Measurements from ENCODE around the gene OR8B3.

Gene OR8B3, protein sequence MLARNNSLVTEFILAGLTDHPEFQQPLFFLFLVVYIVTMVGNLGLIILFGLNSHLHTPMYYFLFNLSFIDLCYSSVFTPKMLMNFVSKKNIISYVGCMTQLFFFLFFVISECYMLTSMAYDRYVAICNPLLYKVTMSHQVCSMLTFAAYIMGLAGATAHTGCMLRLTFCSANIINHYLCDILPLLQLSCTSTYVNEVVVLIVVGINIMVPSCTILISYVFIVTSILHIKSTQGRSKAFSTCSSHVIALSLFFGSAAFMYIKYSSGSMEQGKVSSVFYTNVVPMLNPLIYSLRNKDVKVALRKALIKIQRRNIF

DNA sequence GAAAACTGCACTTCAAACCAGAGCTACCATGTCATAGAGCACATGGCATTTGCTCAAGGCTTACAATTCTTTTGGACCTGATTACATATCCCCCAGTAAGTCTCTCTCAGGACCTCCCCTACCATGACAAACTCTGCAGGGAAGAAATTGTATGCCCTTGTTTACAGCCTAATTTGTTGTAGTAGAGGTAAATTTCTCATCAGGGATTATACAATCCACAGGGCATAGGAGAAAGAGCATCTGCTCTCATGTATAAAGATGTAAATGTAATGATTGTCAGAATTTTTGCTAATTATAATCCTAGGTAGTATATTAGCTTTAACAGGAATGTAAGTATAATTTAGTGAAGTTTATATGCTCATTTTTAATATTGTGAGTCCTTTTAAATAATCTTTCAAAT lies at the start of gene OR8B3:
Gene OR8B3, minus strand, starts transcription at position 101 of the 400 bp plus-strand sequence. CDS start 1,673 bp downstream, outside the sequence.
- H3K27ac Mint-ChIP-seq, result no peak within 1 kb of the TSS
- H3K27me3 Mint-ChIP-seq, result no peaks in the 10 kb centered on the region
- ATAC-seq (replicated peaks) (no peak), DNase-seq (no peak)
- H3K4me1 Mint-ChIP-seq, result no peaks in the 10 kb centered on the region
- no peak within 1 kb of the TSS for H3K4me3 Mint-ChIP-seq
- no peaks in the 10 kb centered on the region for H3K9me3 Mint-ChIP-seq
- H3K36me3 Mint-ChIP-seq, result peaks cover 0 to 3% of the 10 kb centered on the region in 2 donors

DNA sequence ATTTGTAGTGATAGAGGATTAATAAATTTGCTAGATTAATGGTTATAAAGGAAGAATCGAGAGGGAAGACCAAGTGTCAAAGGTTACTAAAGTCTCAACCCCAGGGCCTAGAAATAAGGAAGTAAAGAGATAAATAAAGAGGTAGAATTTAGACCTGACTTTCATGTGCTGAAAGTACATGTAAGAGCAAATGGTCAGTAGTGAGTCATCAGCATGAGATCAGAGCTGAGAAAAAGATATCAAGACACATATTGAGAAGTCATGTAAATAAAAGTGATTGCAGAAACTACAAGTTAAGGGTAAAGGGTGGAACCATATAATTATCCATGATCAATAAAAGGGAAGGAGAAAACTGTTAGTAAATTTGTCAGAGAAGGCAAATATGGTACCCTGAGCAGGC lies 48.1 kb upstream of the OR8B3 start:
- Mint-ChIP-seq H3K9me3 (peaks cover 5 to 8% of the 10 kb centered on the region in 2 donors), H3K4me3 (no peak overlapping the region), H3K27me3 (peaks cover 5 to 19% of the 10 kb centered on the region in 2 donors), H3K4me1 (no peaks in the 10 kb centered on the region), H3K36me3 (no peaks in the 10 kb centered on the region), H3K27ac (no peak overlapping the region)
- no peak for DNase-seq
- no peak for ATAC-seq (replicated peaks)

DNA sequence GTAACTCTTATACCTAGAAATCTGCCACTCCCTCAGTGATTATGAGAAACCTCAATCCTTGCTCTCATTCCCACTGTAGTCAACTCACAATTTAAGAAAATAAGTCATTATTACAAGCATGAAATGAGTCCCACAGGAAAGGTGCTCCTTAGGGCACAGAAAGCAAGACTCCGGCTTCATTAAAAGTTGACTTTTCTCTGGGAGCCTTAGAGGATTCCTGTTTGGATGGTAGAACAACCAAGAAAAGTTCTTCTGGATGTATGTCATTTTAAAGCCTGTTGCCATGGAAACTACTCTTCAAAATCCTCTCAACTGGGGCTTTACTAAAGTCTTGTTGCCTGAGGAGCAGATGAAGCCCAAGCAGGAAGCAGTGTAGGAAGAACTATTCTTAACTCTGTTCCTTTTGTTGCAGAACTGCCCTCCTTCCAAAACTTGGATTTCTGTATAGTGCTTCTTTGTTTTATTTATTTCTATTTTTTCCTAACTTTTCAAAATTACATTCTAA lies 46.9 kb upstream of the OR8B3 start, which contains the start of gene OR8B8:
Gene OR8B8, minus strand, starts transcription at position 51 of the 505 bp plus-strand sequence. CDS start 4,611 bp downstream, outside the sequence.
- no peak for DNase-seq
- Mint-ChIP-seq H3K27ac (no peak within 1 kb of the TSS), H3K27me3 (peaks cover 8 to 19% of the 10 kb centered on the region in 2 donors), H3K9me3 (peaks cover 0 to 1% of the 10 kb centered on the region in 2 donors), H3K4me1 (no peaks in the 10 kb centered on the region), H3K4me3 (no peak within 1 kb of the TSS), H3K36me3 (no peaks in the 10 kb centered on the region)
- ATAC-seq (replicated peaks), result no peak

DNA sequence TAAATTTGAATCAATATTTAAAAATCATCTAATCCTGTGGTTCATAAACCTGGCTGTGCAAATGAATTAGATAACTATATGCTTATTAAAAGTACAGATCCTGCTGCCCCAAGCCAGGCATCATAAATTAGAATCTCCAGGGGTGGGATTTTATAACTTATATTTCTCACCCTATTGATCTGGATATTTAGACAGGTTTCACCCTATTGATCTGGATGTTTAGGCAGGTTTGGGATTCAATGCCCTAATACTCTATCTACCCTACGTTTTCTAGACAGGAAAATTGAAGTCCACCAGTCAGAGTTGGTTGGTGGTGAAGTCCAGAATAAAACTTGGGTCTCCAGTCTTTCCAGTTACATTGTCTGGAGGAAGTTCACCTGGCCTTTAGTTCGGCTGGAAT lies 44.0 kb upstream of the OR8B3 start:
- no peaks in the 10 kb centered on the region for H3K36me3 Mint-ChIP-seq
- H3K4me1 Mint-ChIP-seq, result no peaks in the 10 kb centered on the region
- no peak for ATAC-seq (replicated peaks)
- no peak for DNase-seq
- H3K9me3 Mint-ChIP-seq, result no peaks in the 10 kb centered on the region
- H3K27ac Mint-ChIP-seq, result no peak overlapping the region
- no peak overlapping the region for H3K4me3 Mint-ChIP-seq
- peaks cover 11 to 17% of the 10 kb centered on the region in 2 donors for H3K27me3 Mint-ChIP-seq

DNA sequence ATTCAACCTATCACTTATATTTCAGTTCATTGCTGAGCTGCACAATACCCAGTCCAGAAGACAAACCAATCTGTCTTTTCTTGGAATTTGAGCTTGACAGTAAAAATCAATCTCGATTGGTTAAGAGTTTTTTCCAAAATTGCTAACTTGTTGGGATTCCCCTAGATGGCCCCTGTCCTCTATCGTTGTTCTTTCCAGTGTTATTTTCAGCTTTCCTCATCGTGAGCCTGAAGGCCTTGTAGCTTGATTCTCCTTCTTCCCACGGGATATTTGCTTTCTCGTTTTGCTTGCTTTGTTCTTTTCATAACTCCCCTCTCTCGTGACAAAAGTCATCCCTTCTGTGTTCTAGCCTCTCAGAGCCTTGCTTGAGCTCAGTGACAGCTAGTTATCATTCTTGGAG lies 43.6 kb upstream of the OR8B3 start:
- Mint-ChIP-seq H3K27me3 (peaks cover 11 to 17% of the 10 kb centered on the region in 2 donors), H3K4me3 (no peak overlapping the region), H3K36me3 (no peaks in the 10 kb centered on the region), H3K4me1 (no peaks in the 10 kb centered on the region), H3K9me3 (peaks cover 0 to 2% of the 10 kb centered on the region in 2 donors), H3K27ac (no peak overlapping the region)
- ATAC-seq (replicated peaks), result no peak
- no peak for DNase-seq

DNA sequence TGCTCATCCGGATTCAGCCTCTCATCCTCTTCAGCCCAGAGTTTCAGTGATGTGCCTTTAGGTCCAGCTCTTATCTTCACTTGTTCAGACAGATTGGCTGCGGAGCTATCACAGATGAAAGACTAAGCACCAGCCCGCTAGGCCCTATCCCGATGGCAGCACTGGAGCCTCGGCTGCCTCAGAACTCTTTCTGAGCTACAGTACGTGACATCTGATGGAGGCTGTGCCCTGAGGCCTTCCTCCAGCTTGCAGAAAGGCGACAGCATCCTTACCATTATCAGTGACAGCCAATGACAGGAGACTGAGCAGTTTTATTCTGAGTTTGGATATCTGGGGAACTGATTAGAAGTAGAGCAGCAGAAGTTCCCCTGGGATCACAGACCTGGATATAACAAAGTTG lies 42.7 kb upstream of the OR8B3 start:
- Mint-ChIP-seq H3K27ac (no peak overlapping the region), H3K27me3 (peaks cover 11 to 17% of the 10 kb centered on the region in 2 donors), H3K4me3 (no peak overlapping the region), H3K9me3 (peaks cover 0 to 2% of the 10 kb centered on the region in 2 donors), H3K36me3 (no peaks in the 10 kb centered on the region), H3K4me1 (no peaks in the 10 kb centered on the region)
- no peak for DNase-seq
- no peak for ATAC-seq (replicated peaks)

DNA sequence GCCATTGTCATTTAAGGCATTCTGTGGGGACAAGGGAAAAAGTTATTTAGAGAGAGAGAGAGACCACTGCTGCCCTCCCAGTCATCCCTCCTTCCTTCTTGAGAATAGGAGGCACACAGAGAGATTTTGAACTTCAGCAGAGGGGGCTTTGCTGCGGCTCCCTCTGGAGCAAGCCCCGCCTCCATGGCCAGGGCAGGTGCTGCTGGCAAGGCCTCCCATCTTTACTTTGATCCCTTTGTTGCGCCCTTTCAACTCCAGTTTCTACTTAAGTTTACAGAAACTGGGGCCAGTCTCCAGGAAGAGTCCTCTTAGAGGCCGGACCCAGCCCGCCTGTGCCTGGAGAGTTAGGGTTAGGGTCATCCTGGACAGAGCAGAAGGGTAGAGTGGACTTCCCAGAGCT lies 42.3 kb upstream of the OR8B3 start:
- Mint-ChIP-seq H3K36me3 (no peaks in the 10 kb centered on the region), H3K27ac (no peak overlapping the region), H3K4me1 (no peaks in the 10 kb centered on the region), H3K9me3 (peaks cover 0 to 2% of the 10 kb centered on the region in 2 donors), H3K27me3 (peaks cover 13 to 17% of the 10 kb centered on the region in 2 donors), H3K4me3 (no peak overlapping the region)
- no peak for DNase-seq
- ATAC-seq (replicated peaks), result no peak

DNA sequence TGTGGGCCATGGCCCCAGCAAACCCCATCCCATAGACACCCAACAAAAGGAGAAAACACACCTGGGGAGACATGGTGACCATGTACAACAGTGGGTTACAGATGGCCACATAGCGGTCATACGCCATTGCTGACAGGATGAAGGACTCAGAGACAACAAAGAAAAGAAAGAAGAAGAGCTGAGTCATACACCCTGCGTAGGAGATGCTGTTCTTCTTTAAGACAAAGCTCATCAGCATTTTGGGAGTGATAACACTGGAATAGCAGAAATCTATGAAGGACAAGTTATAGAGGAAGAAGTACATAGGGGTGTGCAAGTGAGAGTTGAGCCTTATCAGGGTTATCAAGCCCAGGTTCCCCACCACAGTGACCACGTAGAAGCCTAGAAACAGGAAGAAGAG lies 41.8 kb upstream of the OR8B3 start:
- H3K36me3 Mint-ChIP-seq, result no peaks in the 10 kb centered on the region
- no peaks in the 10 kb centered on the region for H3K4me1 Mint-ChIP-seq
- DNase-seq (no peak), ATAC-seq (replicated peaks) (no peak)
- peaks cover 17 to 18% of the 10 kb centered on the region in 2 donors for H3K27me3 Mint-ChIP-seq
- H3K9me3 Mint-ChIP-seq, result peaks cover 0 to 2% of the 10 kb centered on the region in 2 donors
- no peak overlapping the region for H3K27ac Mint-ChIP-seq
- no peak overlapping the region for H3K4me3 Mint-ChIP-seq

DNA sequence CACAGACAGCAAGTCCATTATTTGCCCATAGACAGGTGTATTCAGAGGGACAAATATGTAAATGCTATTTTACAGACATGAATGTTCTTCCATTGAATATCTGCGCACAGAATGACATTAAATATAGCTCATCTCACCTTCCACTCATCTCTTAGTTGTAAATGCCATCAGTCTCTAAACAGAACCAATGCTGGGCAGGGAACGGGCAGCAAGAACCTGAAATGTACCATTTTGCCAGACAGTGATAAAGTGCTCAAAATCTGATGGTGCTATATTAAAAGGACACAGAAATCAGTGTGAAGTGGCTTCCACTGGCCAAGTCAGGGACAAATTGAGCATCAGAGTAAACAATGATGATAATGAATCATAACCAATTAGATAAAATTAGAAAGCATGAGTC lies 35.9 kb upstream of the OR8B3 start:
- ATAC-seq (replicated peaks), result no peak
- Mint-ChIP-seq H3K4me3 (no peak overlapping the region), H3K9me3 (peaks cover 1 to 2% of the 10 kb centered on the region in 2 donors), H3K27ac (no peak overlapping the region), H3K27me3 (peaks cover 14 to 18% of the 10 kb centered on the region in 2 donors), H3K4me1 (no peaks in the 10 kb centered on the region), H3K36me3 (no peaks in the 10 kb centered on the region)
- no peak for DNase-seq

DNA sequence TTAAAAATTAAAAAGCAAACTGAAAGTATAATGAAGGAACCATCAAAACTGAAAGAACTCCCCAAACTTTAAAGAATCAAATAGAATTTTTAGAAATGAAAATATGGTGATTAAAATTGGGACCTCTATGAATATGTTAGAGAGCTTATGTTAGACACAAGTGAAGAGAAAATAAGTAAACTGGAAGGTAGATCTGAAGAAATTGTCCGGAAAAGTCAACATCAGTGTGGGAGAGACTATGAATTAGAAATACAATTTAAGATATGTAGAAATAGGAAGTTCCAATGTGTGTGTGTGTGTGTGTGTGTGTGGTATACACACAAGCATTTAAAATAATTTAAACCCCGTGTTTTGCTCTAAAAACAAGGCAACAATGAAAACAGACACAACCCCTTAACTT lies 30.8 kb upstream of the OR8B3 start:
- Mint-ChIP-seq H3K9me3 (peaks cover 4 to 8% of the 10 kb centered on the region in 2 donors), H3K27ac (no peak overlapping the region), H3K4me1 (no peaks in the 10 kb centered on the region), H3K36me3 (no peaks in the 10 kb centered on the region), H3K4me3 (no peak overlapping the region), H3K27me3 (peaks cover 7 to 10% of the 10 kb centered on the region in 2 donors)
- DNase-seq, result no peak
- no peak for ATAC-seq (replicated peaks)

DNA sequence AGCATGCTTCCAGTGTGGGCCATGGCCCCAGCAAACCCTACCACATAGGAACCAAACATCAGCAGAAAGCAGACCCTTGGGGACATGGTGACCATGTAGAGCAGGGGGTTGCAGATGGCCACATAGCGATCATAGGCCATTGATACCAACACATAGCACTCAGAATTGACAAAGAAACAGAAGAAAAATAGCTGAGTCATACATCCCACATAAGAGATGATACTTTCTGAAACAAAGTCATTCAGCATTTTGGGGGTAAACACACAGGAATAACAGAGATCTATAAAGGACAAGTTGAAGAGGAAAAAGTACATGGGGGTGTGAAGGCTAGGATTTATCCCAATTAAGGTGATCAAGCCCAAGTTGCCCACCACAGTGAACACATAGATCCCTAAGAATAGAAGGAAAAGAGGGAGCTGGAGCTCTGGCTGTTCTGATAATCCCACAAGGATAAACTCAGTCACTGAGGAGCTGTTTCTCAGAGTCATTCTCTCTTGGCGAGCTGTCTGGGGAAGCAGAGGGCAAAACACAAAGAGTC lies 25.6 kb upstream of the OR8B3 start, which contains the start of gene OR8B4:
Gene OR8B4, minus strand, starts transcription at position 488 of the 538 bp plus-strand sequence. Its CDS starts 0 bp downstream, at position 488.
- ATAC-seq (replicated peaks) (no peak), DNase-seq (no peak)
- Mint-ChIP-seq H3K9me3 (peaks cover 4% of the 10 kb centered on the region in 2 donors), H3K4me1 (no peaks in the 10 kb centered on the region), H3K4me3 (no peak within 1 kb of the TSS), H3K36me3 (no peaks in the 10 kb centered on the region), H3K27ac (peak within 1 kb of the TSS; percentile 52), H3K27me3 (peaks cover 19 to 45% of the 10 kb centered on the region in 2 donors)

DNA sequence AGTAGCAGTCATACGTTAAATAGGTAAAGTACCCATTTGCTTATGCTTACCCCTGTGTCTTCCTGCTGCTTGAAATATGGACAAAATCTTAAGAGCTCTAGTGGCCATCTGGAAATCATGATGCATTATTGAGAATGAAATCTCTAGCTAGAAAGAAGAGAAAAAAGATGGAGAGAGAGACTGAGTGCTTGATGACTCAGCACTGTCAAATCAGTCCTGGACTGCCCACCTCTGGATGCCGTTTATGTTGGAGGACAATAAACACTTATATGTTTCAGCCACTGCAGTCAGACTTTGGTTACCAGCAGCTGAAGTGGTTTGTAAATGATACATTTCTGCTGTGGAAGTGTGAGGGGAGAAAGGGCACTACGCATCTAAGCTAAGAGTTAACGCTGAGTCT lies 22.2 kb upstream of the OR8B3 start:
- Mint-ChIP-seq H3K36me3 (no peaks in the 10 kb centered on the region), H3K27ac (no peak overlapping the region), H3K9me3 (no peaks in the 10 kb centered on the region), H3K27me3 (peaks cover 26 to 57% of the 10 kb centered on the region in 2 donors), H3K4me1 (no peaks in the 10 kb centered on the region), H3K4me3 (no peak overlapping the region)
- DNase-seq (no peak), ATAC-seq (replicated peaks) (no peak)

DNA sequence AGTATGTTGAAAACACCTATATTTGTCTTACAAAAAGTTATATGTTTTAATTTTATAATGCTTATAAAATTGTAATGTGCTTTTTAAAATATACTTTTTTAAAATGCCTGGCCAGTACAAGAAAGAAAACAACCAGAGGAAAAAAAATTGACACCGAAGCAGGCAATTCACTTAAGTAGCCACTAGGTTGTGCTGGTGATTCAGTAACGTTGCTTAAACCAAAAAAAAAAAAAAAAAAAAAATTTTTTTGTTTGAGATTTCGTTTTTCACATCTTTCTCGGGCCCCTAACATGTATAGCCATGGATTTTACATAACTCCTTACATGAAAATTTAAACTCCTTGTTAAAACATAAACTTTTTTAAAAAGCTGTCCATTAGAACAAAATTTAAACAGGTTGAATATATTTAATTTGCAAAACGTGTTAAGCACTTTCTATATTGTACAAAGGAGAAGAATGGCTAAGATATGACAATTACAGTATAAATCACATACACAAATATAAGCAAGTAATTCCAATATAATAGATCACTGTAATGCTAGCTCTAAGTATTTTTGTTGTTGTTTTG lies 16.6 kb upstream of the OR8B3 start:
- no peaks in the 10 kb centered on the region for H3K9me3 Mint-ChIP-seq
- DNase-seq (no peak), ATAC-seq (replicated peaks) (no peak)
- H3K4me1 Mint-ChIP-seq, result no peaks in the 10 kb centered on the region
- H3K27me3 Mint-ChIP-seq, result peaks cover 22 to 34% of the 10 kb centered on the region in 2 donors
- no peak overlapping the region for H3K4me3 Mint-ChIP-seq
- no peak overlapping the region for H3K27ac Mint-ChIP-seq
- H3K36me3 Mint-ChIP-seq, result no peaks in the 10 kb centered on the region

DNA sequence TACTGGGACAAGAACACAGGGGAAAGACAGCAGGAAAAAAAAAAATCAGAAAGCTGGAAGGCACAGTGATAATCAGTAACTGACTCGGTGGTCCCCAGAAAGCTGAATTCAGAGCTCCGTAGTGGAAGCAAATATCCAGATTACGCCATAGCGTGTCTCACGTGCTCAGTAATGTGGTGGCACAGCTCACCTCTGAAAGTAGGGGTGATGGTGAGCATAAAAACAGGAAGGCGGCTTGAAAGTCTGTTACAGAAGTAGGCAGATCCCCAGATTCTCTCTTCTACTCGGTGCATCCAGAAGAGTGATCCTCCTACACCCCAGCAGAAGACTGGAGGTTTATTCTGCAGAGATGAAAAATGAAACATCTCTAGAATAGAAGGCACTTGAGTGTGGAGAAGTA lies 11.1 kb upstream of the OR8B3 start:
- Mint-ChIP-seq H3K4me1 (peaks cover 0 to 5% of the 10 kb centered on the region in 2 donors), H3K27ac (no peak overlapping the region), H3K9me3 (no peaks in the 10 kb centered on the region), H3K4me3 (no peak overlapping the region), H3K36me3 (no peaks in the 10 kb centered on the region), H3K27me3 (peaks cover 24 to 34% of the 10 kb centered on the region in 2 donors)
- DNase-seq (no peak), ATAC-seq (replicated peaks) (no peak)

Measured in stimulated activated naive B cell treated with anti-CD40 and anti-IgM and Interleukin-4, amounts not matched to agents 10 μg/mL and 1 μg/mL and 100 μg/mL, for 72 hours (primary cell).